GM12864 (cell line): ENCODE measurements around the gene DAB1.

Experiments
- DNase-seq: peaks from one replicate; pipeline ENCODE4 v3.0.0-alpha.2; 2011; ENCODE audit warnings: low read depth
- H3K4me3 ChIP-seq: 2 replicates; pipeline ENCODE4 v1.5.1; 2011; ENCODE audit warnings: mild to moderate bottlenecking, low read depth, low read length, control low read depth
- CTCF ChIP-seq: IDR thresholded peaks from 2 replicates; pipeline ENCODE4 v1.5.1; 2011; ENCODE audit warnings: low read depth, mild to moderate bottlenecking, moderate library complexity, low read length, control low read depth, inconsistent platforms; ENCODE audit errors: missing control alignments

Gene DAB1

GRCh38 chr1:57061369-57061768 is 362.5 kb downstream of the DAB1 start:
- DNase-seq, result no peak
- TF ChIP-seq CTCF, result no peak
- no peak overlapping the region for H3K4me3 ChIP-seq

- TF ChIP-seq CTCF, result no peak
- no peak for DNase-seq
- H3K4me3 ChIP-seq, result no peak overlapping the region
Measured at GRCh38 chr1:57060451-57060850, 363.4 kb downstream of the DAB1 start.

- H3K4me3 ChIP-seq, result no peak overlapping the region
- no peak for DNase-seq
- TF ChIP-seq CTCF, result no peak
Measured at GRCh38 chr1:57058652-57059501, 365.0 kb downstream of the DAB1 start.

- no peak overlapping the region for H3K4me3 ChIP-seq
- no peak for DNase-seq
- TF ChIP-seq CTCF, result no peak
Measured at GRCh38 chr1:57048856-57049255, 375.0 kb downstream of the DAB1 start.

GRCh38 chr1:57046462-57046861 is 377.4 kb downstream of the DAB1 start:
- no peak for TF ChIP-seq CTCF
- H3K4me3 ChIP-seq, result no peak overlapping the region
- no peak for DNase-seq

GRCh38 chr1:57041901-57042300 is 382.0 kb downstream of the DAB1 start:
- no peak overlapping the region for H3K4me3 ChIP-seq
- no peak for TF ChIP-seq CTCF
- no peak for DNase-seq

- DNase-seq, result no peak
- no peak for TF ChIP-seq CTCF
- no peak overlapping the region for H3K4me3 ChIP-seq
Measured at GRCh38 chr1:57040811-57041210, 383.0 kb downstream of the DAB1 start.
